HUES6 (cell line): ENCODE measurements around the gene HMCES.

Experiments used
- H3K27ac ChIP-seq: 2 replicates; pipeline ENCODE4 v1.7.0; 2013; ENCODE audit warnings: low read depth, mild to moderate bottlenecking, low read length, inconsistent platforms
- H3K27me3 ChIP-seq: 2 replicates; pipeline ENCODE4 v1.6.1; 2013; ENCODE audit warnings: low read length; ENCODE audit not compliant: control insufficient read depth, insufficient read depth
- H3K36me3 ChIP-seq: 2 replicates; pipeline ENCODE4 v1.6.1; 2013; ENCODE audit warnings: low read length; ENCODE audit not compliant: control insufficient read depth, insufficient read depth
- H3K4me1 ChIP-seq: 2 replicates; pipeline ENCODE4 v1.6.1; 2013; ENCODE audit warnings: low read length; ENCODE audit not compliant: control insufficient read depth, insufficient read depth
- H3K4me3 ChIP-seq: 2 replicates; pipeline ENCODE4 v1.5.1; 2013; ENCODE audit warnings: low read depth, low read length
- H3K9ac ChIP-seq: one replicate; pipeline ENCODE4 v1.6.1; 2013; ENCODE audit warnings: mild to moderate bottlenecking, low read length
- H3K9me3 ChIP-seq: 2 replicates; pipeline ENCODE4 v1.6.1; 2013; ENCODE audit warnings: low read depth, low read length; ENCODE audit not compliant: control insufficient read depth, insufficient read depth

The HMCES gene

DNA sequence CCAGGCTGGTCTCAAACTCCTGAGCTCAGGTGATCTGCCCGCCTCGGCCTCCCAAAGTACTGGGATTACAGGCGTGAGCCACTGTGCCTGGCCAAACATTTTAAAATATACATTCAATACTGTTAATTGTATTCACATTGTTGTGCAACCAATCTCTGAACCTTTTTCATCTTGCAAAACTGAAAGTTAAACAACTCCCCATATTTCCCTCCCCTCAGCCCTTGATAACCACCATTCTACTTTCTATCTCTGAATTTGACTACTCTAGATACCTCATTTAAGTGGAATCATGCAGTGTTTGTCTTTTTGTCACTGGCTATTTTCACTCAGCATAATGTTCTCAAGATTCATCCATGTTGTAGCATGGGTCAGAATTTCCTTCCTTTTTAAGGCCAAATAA is 30.0 kb downstream of the HMCES start:
- Histone ChIP-seq H3K27me3 (no peaks in the 10 kb centered on the region), H3K27ac (no peak overlapping the region), H3K9me3 (no peaks in the 10 kb centered on the region), H3K4me1 (peaks cover 33% of the 10 kb centered on the region), H3K9ac (no peak overlapping the region), H3K4me3 (no peak overlapping the region), H3K36me3 (peaks cover 9% of the 10 kb centered on the region; the same call in 1 of the 2 replicates)

DNA sequence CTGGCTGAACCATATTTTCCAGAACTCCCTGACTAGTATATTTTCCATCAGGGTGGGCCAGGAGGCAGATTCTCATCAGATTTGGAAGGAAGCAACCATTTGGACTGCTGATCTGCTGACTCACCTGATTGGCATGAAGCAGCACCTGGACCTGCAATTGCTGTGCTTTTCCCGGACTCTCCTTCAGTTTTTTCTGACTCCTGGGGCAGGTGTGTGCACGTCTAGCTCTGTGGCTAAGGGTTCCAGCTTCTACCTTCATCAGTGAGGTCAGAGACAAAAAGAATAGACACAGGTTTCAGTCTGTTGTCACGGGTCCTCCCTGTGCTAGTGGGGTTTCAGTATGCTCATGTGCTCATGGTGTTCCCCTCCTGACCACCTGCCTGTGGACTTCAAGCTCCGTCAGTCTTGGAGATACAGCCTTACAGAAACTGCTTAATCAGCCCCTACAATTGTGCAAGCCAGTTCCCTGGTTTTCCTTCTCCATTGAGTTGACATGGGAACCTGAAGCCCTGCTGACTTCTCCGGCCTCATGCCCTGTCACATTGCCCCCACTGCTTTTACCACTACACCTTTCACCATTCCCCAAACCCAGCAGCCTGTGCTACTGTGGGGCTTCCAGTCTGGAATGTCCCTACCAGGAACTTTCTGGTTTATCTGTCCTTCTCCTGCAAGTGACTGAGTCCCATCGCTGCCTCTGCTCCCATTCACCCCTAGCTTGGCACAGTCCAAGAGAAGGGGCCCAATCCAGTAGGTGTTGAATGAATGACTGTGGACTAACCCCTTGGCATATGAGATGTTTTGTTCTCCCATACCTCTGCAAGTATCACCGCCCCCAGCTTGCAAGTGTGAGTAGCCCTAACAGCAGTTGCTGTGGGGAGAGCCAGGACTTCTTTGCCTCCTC is 31.7 kb downstream of the HMCES start:
- Histone ChIP-seq H3K27me3 (no peaks in the 10 kb centered on the region), H3K9ac (no peak overlapping the region), H3K4me1 (peaks cover 25% of the 10 kb centered on the region), H3K27ac (no peak overlapping the region), H3K36me3 (no peaks in the 10 kb centered on the region), H3K9me3 (no peaks in the 10 kb centered on the region), H3K4me3 (no peak overlapping the region)

DNA sequence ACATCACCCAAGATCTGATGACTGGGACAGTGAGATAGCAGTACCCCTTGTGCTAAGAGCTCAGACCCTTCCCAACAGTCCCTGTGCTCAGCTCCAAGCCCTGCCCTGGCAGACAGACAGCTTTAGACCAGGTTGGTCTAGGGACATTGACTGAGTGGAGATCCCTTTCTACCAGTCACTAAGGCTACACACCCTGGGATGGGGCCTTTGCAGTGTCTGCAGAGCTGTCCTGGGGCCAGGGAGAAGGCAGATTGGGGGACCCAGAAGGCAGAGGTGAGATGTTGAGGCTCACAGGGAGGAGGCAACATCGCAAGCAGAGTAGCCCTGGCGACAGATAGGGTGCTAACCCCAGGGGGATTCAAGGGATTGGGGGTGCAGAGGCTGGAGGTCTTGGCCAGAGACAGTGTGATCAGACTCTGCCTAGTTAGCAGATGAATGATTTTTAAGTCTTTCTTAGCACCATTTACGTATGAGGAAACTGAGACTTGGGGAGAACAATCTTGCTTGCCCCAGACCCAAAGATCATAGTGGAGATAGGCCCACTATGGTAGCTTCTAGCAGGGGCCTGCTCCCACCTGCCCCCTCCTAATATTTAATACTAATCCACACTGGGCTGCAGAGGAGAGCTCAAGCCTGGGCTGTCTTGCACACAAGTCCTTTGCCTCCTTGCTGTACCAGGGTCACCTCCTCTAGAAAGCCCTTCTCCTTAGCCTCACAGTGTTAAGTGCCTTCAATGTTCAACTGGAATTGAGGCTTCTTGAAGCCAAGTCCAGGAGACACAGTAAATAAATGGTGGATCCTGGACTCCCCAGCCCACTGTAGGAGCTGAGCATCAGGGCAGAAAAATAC is 32.6 kb downstream of the HMCES start:
- no peak overlapping the region for H3K27ac ChIP-seq
- no peaks in the 10 kb centered on the region for H3K27me3 ChIP-seq
- H3K4me1 ChIP-seq: peaks cover 19% of the 10 kb centered on the region
- H3K36me3 ChIP-seq: no peaks in the 10 kb centered on the region
- H3K4me3 ChIP-seq: no peak overlapping the region
- H3K9me3 ChIP-seq: no peaks in the 10 kb centered on the region
- H3K9ac ChIP-seq: no peak overlapping the region

GRCh38 chr3:129312021-129312639 is 33.5 kb downstream of the HMCES start:
- Histone ChIP-seq H3K27ac (no peak overlapping the region), H3K9me3 (no peaks in the 10 kb centered on the region), H3K4me3 (no peak overlapping the region), H3K4me1 (peaks cover 17% of the 10 kb centered on the region), H3K36me3 (no peaks in the 10 kb centered on the region), H3K9ac (no peak overlapping the region), H3K27me3 (no peaks in the 10 kb centered on the region)

DNA sequence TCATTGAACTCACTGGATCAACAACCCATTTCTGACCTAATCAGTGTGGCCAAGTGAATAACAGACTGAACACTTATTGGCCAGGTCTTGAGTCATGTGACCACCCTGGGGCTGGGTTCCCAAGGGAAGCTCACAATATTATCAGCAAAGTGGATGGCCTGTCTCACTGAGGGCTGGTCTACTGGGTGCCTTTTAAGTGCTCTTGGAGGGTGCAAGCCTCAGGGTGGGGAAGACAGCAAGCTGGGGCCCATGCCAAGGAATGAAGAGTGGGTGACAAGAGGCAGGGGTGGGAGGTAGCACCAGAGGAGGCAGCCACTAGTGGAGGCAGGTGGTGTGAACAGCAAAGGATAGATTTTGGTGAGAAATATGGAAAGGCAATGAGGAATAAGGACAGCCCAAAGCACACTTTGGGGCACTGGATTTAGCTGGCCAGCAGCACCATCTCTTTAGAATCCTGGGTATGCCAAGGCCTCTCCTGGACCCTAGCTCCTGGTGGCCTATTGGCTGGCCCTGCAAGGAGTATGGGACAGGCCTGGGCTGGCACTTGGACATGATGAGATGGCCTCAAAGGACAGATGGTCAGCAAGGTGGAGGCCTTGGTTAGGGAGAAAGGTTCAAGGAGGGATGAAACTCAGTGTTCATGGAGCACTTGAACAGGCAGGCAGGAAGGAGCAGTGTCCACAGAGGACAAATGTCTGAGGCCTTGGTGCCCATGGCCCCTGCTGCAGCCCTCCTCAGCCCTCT is 34.2 kb downstream of the HMCES start:
- H3K9ac ChIP-seq: no peak overlapping the region
- no peak overlapping the region for H3K4me3 ChIP-seq
- no peaks in the 10 kb centered on the region for H3K9me3 ChIP-seq
- peaks cover 17% of the 10 kb centered on the region for H3K4me1 ChIP-seq
- no peaks in the 10 kb centered on the region for H3K27me3 ChIP-seq
- H3K27ac ChIP-seq: no peak overlapping the region
- no peaks in the 10 kb centered on the region for H3K36me3 ChIP-seq

DNA sequence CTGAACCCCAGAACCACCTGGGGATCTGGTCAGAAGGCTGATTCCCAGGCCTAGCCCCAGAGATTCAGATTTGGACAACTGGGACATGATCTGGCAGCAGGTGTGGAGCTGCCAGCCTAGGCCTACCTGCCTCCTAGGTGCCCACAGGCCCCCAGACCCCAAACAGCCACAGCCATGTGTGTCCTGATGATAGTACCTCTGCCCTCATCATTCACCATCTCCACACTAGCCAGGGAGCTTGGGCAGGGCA is 34.7 kb downstream of the HMCES start:
- Histone ChIP-seq H3K4me3 (no peak overlapping the region), H3K36me3 (no peaks in the 10 kb centered on the region), H3K4me1 (peaks cover 17% of the 10 kb centered on the region), H3K27ac (no peak overlapping the region), H3K9me3 (no peaks in the 10 kb centered on the region), H3K27me3 (no peaks in the 10 kb centered on the region), H3K9ac (no peak overlapping the region)

- Histone ChIP-seq H3K9me3 (no peaks in the 10 kb centered on the region), H3K27me3 (no peaks in the 10 kb centered on the region), H3K9ac (peak overlapping the region; percentile 86), H3K4me3 (peak overlapping the region; percentile 92), H3K4me1 (peaks cover 17% of the 10 kb centered on the region), H3K36me3 (no peaks in the 10 kb centered on the region), H3K27ac (no peak overlapping the region)
Measured at GRCh38 chr3:129313665-129314385, 35.2 kb downstream of the HMCES start.

DNA sequence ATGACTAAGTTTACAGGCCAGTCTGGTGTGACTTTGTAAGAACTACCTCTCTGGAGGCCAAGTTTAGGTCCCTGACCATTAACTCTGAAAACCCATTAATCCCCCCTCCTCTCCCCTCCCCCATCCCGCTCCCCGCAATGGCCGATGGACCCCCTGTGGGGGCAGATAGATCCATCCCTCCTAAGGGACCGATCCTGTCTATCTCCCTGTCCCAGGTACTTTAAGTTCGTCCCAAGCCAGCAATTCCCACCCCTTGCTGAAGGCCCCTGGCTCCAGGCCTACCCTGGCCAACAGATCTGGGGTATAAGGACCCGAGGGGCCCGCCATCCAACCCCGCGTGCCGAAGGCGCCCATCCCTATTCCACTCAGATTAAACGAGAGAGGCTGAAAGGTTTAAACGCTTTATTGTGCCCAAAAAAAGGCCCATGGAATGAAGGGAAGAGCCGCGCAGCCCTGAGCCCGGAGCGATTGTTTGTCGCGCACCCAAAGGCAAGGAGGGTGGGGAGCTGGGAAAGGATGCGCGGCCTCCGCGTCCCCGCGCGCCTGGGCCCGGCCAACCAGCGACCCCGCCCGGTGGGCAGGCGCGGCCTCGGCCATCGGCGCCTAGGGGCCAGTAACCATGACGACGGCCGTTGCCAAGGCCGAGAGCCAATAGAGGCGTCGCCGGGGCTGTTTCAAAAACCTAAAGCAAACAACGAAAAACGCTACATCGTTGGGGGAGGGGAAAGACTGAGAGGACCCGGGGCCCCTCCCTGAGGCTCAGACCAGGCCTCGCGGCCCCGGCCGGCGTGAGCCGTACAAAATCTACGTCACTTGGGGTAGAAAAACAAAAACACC is 35.9 kb downstream of the HMCES start:
- Histone ChIP-seq H3K27me3 (no peaks in the 10 kb centered on the region), H3K36me3 (no peaks in the 10 kb centered on the region), H3K4me3 (peak overlapping the region; percentile 92), H3K4me1 (peaks cover 17% of the 10 kb centered on the region), H3K9ac (peak overlapping the region; percentile 86), H3K9me3 (no peaks in the 10 kb centered on the region), H3K27ac (peak overlapping the region; percentile 52; the same call in 1 of the 2 replicates)

- Histone ChIP-seq H3K27me3 (no peaks in the 10 kb centered on the region), H3K9ac (peak overlapping the region; percentile 86), H3K4me3 (peak overlapping the region; percentile 92), H3K36me3 (no peaks in the 10 kb centered on the region), H3K4me1 (peaks cover 9% of the 10 kb centered on the region; the same call in 1 of the 2 replicates), H3K9me3 (no peaks in the 10 kb centered on the region), H3K27ac (peak overlapping the region; percentile 52; the same call in 1 of the 2 replicates)
Measured at GRCh38 chr3:129315223-129315997, 36.7 kb downstream of the HMCES start.
